Stimulated activated naive CD8-positive, alpha-beta T cell treated with anti-CD3 and anti-CD28 coated beads, Interleukin-15, Interleukin-2, amounts not matched to agents 100 U/mL and 50 U/mL, for 24 hours (primary cell): ENCODE measurements around the gene RBM15B.
"Not testable (repeated sequence)": the region's sequence is repeated elsewhere in the genome, so short reads cannot be mapped to it uniquely, and the experiment has no call there.

Source experiments
- ATAC-seq: fragments of 150-1000 bp; cut with Tn5 transposase; one replicate; pipeline ENCODE4 v1.10.0; 2021
- DNase-seq: peaks from one replicate; pipeline ENCODE4 v3.0.0; 2021

RBM15B gene, protein sequence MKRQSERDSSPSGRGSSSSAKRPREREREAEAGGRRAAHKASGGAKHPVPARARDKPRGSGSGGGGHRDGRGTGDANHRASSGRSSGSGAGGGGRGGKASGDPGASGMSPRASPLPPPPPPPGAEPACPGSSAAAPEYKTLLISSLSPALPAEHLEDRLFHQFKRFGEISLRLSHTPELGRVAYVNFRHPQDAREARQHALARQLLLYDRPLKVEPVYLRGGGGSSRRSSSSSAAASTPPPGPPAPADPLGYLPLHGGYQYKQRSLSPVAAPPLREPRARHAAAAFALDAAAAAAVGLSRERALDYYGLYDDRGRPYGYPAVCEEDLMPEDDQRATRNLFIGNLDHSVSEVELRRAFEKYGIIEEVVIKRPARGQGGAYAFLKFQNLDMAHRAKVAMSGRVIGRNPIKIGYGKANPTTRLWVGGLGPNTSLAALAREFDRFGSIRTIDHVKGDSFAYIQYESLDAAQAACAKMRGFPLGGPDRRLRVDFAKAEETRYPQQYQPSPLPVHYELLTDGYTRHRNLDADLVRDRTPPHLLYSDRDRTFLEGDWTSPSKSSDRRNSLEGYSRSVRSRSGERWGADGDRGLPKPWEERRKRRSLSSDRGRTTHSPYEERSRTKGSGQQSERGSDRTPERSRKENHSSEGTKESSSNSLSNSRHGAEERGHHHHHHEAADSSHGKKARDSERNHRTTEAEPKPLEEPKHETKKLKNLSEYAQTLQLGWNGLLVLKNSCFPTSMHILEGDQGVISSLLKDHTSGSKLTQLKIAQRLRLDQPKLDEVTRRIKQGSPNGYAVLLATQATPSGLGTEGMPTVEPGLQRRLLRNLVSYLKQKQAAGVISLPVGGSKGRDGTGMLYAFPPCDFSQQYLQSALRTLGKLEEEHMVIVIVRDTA

DNA sequence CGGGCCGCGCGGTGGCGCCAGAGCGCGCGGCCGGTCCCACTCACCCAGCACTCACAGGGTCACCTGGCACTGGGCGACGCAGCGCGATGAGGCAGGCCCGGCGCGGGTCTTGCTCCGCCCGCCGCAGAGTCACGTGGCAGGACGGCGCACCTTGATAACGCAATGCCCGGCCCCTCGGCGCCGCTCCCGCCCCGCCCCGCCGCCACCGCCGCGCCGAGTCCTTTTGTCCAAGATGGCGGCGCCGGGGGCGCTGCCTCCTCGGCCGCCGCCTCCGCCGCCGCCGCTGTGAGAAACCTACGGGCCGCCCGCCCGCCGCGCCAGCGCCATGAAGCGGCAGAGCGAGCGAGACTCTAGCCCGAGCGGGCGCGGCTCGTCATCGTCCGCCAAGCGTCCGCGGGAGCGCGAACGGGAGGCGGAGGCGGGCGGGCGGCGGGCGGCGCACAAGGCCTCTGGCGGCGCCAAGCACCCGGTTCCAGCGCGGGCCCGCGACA is at the start of gene RBM15B:
Gene RBM15B (plus strand): TSS at position 211 of the 491 bp plus-strand sequence. CDS start 115 bp downstream, at position 326.
- ATAC-seq (peak; percentile 96), DNase-seq (peak; percentile 98)

DNA sequence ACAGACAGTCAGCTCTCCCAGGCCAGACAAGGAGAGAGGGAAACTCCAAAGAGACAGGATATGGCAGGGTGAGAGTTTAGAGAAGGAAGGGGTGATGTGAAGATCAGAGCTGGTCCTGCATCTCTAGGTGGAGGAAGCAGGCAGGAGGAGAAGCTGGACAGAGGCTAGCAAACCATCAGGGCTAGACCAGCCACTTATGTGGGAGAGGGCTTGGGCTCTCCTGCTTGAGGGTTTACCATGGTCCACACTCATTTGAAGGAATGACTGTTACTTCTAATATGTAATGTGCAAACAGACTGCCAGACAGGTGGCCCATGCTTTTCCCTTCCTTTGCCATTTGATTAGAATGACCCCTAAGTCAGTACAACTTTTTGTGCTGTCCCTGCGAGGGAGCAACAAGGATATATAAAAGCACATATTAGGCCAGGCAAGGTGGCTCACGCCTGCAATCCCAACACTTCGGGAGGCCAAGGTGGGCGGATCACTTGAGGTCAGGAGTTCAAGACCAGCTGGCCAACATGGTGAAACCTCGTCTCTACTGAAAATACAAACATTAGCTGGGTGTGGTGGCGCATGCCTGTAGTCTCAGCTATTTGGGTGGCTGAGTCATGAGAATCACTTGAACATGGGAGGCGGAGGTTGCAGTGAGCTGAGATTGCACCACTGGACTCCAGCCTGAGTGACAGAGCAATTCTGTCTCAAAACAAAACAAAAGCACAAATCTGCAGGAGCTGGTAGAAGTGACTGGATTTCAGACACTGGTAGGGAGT is 47.0 kb upstream of the RBM15B start:
- no peak for DNase-seq
- ATAC-seq, result no peak

DNA sequence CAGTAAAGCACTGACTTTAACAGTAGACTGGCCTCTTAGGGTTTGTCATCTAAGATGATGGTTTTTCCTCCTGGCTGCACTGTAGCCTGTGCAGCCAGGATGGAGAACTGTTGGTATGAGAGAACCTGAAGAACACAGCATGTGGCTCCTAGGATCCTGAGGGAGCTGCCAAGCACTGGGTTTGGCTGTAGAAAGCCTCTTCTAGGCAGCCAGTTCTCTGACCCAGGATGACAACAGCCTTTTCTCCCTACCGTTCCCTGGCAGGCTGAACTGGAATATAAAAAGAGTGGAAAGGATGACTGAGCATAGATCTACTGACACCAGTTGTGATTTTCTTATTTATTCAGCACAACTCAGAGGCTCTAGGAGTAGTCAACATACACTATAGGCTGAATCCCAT is 40.3 kb upstream of the RBM15B start:
- ATAC-seq (no peak), DNase-seq (no peak)

DNA sequence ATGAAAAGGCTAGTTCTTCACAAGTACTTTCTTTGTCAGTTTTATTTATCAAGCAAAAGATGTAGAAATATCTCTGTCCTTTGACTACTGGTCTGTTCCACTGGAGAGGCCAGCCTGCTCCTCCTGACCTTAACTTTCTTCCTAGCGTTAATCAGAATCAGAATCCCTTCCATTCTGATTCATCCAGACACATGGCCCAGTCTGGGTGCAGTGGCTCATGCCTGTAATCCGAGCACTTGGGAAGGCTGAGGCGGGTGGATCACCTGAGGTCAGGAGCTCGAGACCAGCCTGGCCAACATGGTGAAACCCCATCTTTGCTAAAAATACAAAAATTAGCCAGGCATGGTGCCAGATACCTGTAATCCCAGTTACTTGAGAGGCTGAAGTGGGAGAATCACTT is 38.0 kb upstream of the RBM15B start:
- ATAC-seq, result no peak
- DNase-seq, result no peak

GRCh38 chr3:51353691-51354090 is 37.4 kb upstream of the RBM15B start:
- no peak for ATAC-seq

DNA sequence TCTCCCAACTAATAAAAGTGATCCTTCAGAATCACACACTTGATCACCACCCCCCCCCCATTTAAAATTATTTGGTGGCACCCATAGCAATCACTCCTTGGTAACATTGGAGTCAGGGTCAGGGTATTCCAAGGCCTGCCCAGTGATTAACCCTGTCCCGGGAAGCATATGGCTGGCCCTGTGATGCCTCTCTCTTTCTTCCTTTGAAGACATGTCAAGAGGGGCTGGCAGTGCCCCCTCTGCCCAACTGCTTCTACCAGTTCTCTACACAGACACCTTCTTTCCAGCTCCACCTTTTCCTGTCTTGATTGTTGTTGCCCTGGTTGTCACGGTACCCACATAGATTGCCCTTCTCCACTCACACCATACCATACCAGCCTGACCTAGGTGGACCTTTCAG is 36.9 kb upstream of the RBM15B start:
- ATAC-seq (no peak), DNase-seq (no peak)

More at GRCh38 chr3:51353691-51354090, 37.4 kb upstream of the RBM15B start:
- no peak for DNase-seq

DNA sequence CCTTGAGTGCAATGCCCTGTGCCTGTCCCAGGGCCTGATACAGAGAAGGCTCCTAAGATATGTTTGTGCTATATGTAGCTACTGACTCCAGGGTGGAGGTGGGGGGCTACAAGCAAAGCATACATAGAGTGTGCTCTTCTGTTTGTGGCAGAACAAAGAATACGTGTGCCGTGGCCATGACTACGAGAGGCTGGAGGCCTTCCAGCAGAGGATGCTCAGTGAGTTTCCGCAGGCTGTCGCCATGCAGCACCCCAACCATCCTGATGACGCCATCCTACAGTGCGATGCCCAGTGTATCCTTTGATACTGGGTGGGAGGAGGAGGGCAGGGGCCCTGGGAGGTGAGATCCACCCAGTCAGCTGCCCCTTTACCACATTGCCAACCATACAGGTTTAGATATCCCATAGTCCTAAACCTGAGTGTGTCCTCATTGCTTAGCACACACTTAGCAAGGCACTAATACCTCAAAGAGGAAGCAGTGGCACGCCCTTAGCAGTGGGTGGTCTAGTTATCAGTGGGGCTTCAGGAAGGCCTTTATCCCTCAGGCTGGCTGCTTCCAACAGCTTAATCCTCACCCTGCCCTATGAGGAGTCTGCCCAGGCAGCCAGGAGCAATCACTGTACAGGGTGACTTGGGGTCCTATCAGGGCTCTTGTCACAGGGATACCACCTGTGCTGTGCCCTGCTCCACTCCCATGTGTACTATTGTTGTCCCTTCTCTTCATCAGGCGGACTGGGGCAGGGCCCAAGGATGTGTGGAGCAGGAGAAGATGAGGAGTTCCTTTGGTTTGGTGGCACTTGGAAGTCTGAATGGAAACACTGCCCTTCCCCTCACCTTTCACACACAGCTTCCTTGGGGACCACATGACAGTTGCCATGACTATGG is 36.1 kb upstream of the RBM15B start:
- DNase-seq (no peak), ATAC-seq (no peak)

- no peak for ATAC-seq
These were observed 35.0 kb upstream of the RBM15B start for GRCh38 chr3:51355891-51356578.

GRCh38 chr3:51357856-51358255 is 33.2 kb upstream of the RBM15B start:
- ATAC-seq (no peak), DNase-seq (no peak)

More at GRCh38 chr3:51355891-51356578, 35.0 kb upstream of the RBM15B start:
- DNase-seq, result no peak

DNA sequence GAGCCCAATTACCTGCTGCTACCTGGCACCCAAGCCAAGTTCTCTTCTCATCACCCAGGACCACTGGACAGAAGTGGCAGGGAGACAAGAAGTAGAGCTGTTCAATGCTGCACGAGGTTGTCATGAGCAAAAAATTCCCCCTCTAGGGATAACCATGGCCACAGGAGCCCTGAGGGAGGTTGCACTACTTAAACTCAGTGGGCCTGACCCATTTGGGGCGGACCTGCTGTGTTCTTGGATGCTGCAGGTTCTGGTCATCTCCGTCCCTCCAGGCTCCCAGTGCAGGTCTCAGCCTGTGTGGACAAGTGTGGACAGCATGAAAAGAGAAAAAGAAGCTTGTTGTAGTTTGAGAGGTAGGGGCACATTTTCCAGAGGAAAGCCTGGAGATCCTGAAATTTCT is 32.1 kb upstream of the RBM15B start:
- ATAC-seq (no peak), DNase-seq (no peak)

DNA sequence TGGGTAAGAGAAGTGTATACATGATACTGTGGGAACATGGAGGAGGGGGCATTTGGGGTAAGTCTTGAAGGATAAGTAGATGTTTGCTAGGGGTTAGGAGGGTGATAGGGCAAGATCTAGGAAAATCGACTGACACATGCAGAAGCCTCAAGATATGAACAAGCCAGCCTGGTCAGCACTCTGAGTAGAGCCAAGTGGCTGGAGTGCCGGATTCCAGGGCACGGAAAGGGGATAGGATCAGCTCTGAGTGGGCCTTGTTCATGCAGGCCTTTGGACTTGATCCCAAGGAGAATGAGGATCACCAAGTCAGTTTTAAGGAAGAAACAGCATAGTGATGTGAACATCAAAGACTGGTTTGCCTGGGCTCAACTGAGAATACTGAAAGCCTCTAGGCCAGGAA is 30.3 kb upstream of the RBM15B start:
- DNase-seq (no peak), ATAC-seq (no peak)

DNA sequence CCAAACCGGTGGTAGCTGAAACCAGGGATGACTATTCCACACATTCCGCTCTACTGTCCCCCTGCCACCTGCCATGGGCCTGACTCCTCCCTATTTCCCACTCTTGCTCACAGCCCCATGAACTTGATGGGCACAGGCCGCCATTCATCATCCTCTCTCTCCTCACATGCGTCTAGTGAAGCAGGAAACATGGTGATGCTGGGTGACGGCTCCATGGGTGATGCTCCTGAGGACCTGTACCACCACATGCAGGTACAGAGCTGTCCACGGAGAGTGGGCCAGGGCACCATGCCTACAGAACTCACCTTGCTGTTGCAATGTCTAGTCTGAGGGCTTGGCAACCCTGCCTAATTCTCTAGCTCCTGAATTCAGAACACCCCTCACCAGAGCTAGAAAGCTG is 29.3 kb upstream of the RBM15B start:
- DNase-seq (no peak), ATAC-seq (no peak)

DNA sequence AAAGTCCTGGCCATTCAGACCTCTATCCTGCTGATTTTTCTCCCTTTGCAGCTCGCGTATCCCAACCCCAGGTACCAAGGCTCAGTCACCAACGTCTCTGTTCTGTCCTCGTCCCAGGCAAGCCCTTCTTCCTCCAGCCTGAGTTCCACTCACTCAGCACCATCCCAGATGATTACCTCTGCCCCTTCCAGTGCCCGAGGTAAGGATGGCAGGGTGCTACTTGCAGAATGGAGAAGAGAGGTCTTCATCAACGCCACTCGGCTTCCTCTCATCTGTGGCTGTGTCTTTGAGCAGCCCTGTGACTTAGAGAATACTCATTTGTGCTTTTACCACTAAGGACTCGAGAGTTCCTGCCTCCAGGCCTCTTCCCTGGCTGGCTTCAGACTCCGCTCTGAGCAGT is 28.6 kb upstream of the RBM15B start:
- DNase-seq (no peak), ATAC-seq (no peak)

DNA sequence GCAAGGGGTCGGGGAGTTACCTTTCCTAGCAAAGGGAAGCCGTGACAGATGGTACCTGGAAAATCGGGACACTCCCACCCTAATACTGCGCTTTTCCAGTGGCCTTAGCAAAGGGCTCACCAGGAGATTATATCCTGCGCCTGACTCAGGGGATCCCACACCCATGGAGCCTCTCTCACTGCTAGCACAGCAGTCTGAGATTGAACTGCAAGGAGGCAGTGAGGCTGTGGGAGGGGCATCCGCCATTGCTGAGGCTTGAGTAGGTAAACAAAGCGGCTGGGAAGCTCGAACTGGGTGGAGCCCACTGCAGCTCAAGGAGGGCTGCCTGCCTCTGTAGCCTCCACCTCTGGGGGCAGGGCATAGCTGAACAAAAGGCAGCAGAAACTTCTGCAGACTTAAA is 22.8 kb upstream of the RBM15B start:
- not testable (repeated sequence) for DNase-seq, ATAC-seq

DNA sequence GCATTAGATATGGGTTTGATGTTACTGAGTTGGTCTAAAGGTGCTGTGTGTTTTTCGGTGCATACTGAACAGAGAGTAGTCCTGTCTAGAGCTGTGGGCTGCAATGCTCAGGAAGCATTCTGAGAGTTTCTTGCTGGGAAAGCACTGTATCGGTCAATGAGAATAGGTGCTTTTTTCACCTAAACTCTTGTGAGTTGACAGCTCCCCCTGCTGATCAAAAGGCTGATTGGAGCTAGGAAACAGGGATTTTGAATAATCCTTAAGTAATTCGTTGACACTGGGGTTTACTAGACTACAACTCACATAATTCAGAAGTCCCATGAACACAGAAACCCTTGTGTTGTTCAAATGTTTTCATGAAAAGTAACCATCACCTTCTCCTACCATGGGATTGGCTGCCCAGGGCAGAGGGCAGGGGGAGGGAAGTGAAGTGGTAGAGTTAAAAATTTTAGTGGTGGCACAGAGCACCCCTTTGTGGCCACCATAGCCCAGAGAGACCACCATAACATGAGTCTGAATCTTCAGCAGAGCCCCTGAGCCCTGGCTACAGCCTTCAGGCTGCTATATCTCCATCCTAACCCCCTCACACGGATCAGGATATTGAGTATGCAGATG is 19.0 kb upstream of the RBM15B start:
- ATAC-seq (no peak), DNase-seq (peak; percentile 66)

DNA sequence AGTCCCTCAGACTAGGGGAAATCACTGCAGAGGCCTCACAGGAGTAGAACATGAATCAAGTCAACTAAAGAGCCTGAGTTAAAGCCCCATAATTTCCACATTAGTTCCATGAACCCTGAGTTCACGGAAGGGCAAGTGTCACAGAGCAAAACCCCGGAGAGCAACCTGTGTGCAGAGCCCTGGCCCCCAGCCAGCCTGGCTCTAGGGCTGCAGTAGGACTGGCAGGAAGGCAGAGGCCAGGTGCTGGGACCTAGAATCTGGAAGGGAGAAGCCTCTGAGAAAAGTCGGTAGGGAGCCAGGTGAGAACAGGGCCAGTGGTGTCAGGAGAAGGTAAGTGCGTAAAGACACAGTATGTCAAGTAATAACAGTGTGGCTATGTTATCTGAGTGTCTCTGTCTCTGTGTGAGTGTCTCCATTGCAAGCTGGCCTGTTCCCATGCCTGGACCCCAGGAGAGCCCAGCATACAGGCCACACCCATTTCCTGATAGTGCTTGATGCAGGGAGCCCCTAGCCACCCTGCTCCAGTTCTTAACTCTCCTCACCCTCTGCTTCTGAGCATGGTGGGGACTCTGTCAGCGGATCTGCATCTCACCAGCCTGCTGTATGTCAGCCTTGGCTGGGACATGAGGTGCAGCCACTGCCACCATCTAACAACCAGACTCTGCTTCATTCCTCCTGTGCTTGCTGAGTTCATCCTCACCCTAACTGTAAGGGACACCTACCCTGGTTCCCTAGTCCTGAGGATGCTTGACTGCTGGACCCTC is 17.2 kb upstream of the RBM15B start:
- no peak for DNase-seq
- no peak for ATAC-seq

DNA sequence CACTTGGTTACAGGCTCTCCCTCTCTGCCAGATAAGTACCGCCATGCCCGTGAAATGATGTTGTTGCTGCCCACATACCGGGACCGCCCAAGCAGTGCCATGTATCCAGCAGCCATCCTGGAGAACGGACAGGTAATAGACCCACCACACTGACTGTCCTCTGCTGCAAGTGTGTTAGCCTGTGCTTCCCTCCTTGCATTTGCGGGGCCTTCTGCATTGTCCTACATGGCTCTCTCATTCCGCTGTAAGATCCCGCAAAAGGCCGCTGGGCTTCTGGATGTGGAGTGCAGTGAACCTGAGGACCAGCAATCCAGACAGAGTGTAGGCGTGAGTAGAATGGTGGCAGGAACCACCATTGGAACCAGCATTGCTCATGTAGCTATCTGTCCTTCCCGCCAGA is 16.6 kb upstream of the RBM15B start:
- DNase-seq (no peak), ATAC-seq (no peak)

DNA sequence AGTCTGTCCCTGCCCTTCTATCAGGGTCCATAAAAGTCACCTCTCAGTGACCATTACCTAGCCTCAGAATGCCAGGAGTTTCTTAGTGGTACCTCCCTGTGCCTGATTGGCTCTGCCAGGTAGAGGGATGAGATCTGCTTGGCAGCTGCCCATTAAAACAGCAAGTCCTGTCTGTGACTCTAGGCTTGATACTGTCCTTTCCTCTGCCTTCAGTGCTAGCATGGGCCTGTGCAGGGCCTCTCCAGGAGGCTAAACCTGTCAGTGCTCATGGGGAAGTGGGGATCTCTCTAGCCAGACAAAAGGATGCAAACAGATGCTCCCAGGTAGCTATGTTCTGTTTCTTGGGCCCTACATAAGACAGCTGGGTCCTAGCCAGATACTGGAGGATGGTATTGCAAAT is 15.9 kb upstream of the RBM15B start:
- DNase-seq (no peak), ATAC-seq (no peak)

DNA sequence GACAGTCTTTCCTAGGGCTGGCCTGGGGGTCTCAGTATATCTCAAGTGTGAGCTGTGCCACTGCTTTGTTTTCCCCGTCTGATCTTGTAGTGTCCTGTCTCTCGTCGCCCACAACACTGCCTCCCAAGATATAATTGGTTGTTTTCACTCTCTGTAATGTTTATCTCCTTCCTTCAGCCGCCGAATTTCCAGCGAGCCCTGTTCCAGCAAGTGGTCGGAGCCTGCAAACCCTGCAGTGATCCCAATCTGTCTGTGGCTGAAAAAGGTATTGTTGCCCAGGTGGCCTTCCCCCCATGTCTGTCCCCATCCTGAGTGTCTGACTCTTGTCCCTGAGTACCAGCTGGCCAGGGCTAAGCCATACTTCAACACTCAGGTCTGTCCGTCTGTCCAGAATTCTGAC is 15.5 kb upstream of the RBM15B start:
- ATAC-seq (no peak), DNase-seq (no peak)
